NCI-H1092 treated with DMSO at 0.1 percent for 48 hours (cell line): ENCODE measurements around the gene PPP1R36.
"Not testable (repeated sequence)": the region's sequence is repeated elsewhere in the genome, so short reads cannot be mapped to it uniquely, and the experiment has no call there.

ENCODE experiments used
- DNase-seq: peaks from one replicate; lab custom pipeline; 2025; lab: John Stamatoyannopoulos, UW

Gene PPP1R36

DNA sequence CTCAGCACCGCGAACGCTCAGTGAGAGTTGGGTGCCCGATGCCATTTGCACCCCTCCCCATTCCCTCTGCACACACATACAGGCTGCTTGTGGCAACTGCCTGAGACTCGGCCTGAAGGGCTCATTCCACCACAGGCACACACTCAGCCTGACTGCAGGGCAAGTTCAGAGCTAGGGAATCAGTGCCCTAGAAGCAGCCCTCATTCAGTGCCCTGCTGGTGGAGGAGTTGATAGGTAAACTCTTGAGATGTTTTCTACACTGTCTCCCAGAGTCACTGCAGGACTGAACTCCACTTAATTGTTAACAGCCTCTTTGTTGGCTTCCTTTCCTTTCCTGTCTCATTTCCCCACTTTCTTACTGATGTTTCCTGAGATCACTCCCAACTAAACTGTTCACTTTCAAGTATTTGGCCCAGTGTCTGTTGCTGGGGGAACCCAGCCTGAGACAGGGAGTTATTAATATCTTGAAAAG, 16.9 kb downstream of the PPP1R36 start:
- DNase-seq, result no peak

DNA sequence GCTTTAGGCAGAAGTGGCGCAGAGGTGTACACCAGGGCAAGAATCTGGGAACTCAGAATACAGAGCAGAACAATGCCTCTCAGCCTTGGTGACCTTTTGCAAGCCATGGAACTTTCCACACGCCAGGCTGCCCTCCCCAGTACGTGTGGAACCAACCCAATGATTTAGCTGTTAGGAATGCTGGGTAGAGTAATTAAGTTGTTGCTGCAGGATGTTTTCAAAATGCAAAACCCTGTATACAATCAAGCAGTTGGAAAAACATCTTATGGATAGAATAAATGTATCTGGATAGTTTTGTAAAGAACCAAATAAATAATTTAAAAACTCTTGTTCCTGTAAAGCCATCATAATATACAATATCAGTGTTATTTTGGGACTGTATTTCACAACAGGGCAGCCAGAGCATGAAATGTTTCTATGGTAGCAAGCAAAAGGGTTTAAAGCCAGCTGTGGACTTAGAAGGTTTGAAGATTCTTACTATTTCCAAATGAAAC, 19.4 kb downstream of the PPP1R36 start:
- no peak for DNase-seq

DNA sequence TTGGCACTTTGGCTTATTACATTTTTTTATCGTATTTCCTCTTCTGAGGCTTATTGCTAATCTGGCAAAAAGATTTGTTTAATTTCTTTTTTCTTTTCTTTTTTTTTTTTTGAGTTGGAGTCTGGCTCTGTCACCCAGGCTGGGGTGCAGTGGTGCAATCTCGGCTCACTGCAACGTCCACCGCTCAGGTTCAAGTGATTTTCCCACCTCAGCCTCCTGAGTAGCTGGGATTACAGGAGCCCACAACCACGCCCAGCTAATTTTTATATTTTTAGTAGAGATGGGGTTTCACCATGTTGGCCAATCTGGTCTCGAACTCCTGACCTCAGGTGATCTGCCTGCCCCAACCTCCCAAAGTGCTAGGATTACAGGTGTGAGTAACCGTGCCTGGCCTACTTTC, 19.9 kb downstream of the PPP1R36 start:
- not testable (repeated sequence) for DNase-seq

DNA sequence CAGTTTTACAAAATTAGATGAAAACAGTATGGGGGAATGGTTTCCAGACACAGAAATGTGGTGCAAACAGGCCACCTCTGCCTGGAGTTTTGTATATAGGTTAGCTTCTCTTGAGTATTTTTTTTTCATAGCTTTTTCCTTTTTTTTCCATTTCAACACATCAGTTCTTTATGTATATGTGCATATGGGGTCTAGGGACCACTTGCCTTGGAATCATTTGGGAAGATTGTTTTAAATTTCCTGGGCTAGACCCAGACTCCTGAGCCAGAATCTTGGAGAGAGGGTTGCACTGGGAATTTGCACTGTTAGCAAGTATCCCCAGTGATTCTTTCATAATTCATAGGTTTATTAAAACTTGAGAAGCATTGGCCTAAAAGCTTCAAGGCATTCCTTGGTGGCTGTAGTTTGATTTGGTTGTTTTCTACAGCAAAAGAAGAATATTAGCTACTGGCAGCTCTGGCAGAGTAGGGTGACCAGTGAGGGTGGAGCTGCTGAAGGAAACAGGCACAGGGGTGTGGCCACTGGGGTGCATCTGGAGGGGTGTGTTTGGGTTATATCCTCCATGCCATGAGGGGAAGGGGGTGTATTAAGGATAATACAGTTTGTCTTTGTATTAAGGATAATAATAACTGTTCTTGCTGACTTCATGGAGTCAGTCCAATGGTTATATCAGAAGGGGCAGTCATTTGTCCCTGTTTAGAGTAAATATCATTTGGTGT, 22.8 kb downstream of the PPP1R36 start:
- no peak for DNase-seq

DNA sequence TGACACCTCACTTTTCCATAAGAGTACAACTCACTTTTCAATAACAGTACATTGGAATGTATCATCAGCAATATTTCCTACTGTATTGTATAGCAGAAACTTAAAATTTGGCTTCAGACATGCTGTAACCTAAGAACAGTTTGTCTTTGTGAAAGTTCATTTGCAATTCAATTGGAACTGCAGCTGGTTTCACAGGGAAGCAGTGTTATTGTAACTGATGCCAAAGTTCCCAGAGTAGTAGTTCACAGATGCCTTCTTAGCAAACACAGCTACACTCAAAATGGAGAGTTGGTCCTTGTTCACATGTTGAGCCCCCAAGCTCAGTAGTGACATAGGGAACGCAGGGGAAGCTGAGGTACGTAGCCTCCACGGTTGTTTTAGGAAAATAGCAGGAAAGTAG, 23.3 kb downstream of the PPP1R36 start:
- DNase-seq, result no peak

DNA sequence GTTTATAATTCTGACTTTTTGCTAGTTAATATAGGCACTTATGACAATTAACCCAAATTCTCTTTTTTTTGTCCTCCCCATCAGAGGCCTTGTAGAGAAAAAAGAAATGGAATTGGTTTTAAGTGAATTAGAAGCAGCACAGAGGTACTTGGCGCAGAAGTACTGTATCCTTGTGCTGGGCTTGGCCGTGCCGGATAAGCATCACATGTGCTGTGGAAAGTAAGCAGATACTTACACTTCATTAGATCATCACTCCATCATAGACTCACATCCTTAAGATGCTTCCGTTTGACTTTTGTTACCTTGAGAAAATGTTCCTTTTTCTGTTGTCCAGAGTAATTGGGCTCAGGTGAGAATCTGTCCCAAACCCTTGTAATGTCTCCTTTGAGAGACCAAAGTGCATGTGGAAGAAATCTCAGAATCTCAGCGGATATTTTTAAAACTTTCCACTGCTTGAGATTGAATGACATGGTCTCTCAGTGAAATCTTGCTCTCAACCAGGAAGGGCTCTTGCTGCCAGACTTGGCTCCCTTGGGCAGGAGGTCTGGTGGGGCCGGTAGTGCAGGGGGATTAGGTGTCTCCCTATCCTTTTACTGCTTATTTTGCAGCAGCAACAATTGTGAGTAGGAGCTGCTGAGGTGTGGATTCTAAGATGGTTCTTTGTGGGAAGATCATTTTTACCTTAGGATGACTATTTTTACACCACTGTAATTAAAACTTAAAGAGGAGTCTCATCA, 24.8 kb downstream of the PPP1R36 start:
- DNase-seq, result no peak

DNA sequence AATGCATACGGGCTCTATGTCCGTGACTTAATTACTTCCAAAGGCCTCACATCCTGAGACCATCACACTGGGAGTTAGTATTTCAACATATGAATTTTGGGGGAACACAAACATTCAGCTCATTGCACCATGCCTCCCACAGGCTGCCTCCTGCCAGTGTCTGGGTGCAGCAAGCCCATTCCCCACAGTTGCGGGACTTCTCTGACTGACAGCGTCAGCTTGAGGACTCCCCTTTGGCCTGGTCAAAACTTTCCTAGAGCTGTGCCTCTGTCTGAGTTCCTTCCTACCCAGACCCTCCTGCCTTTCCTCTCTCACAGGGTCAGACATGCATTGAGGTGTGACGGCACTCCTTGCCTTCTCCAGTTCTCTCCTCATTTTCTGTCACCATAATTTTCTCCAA, 27.4 kb downstream of the PPP1R36 start:
- no peak for DNase-seq

DNA sequence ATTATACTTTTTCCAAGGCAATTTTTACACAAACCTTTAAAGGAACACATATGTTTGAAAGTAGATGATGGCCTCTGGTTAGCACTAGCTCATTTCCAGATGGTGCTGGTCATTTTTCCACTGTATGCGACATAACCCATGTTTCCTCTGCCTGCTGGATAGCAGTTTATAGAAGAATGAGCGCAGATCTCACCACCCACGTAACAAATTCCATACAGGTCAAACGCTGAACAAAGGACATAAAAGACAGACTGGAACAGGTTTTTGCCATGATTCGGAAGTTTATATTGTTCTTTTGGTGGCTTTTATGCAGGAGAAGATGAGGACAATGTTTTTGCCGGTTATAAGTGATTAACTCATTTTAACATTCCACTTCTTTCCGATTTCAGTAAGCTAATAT, 30.7 kb downstream of the PPP1R36 start:
- DNase-seq, result no peak

DNA sequence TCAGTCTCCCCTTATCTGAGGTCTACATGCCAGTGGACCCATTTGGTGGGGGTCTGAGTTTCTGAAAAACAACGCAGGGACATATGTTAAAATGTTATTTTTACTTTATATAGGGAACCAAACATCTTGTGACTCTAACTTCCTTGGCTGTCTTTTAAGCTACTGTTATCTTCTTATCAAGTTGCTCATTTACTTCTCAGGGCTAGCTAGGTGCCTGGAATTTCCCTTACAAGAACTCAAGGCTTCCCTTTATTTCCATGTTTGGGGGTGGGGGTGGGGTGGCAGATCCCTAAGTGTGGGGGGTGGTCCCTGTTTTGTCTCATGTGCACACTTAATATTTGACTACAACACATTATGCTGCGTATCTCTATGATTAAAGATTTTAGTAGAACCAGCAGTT, 31.6 kb downstream of the PPP1R36 start:
- no peak for DNase-seq

DNA sequence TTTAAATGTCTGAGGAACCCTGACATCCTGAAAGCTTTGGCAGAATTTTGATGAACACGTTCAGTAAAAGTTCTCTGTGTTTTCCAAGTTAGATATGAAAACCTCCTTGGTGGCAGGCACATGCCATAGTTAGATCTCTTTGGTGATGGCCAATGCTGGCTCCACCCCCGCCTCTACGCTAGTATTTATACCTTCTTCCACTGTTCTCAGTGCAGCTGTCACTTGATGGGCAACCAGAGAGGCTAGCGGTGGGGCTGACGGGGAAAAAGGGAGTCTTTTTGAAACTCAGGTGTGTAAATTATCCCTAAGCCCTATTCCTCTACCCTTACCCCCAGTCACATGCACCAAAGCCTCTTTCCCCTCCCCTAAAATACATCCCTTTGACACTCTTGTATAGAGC, 32.1 kb downstream of the PPP1R36 start:
- no peak for DNase-seq

DNA sequence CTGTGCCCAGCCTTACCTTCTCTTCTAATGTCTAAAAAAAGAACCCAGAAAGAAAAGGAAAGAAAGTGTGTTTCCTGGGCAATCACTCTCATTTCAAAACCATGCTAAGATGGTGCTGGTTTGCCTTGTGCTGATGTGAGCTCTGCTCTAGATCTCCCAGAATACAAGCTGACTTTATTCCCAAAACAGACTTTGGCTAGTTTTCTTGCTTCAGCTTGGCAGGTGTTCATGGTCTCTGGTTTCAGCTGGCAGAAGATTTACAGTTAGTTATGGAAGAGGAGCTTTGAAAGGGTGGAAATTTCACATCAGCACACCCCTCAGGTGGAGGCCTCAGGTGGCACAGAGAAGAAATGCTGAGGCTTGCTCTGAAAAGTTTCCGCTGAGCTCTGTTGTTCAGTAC, 34.4 kb downstream of the PPP1R36 start:
- no peak for DNase-seq

DNA sequence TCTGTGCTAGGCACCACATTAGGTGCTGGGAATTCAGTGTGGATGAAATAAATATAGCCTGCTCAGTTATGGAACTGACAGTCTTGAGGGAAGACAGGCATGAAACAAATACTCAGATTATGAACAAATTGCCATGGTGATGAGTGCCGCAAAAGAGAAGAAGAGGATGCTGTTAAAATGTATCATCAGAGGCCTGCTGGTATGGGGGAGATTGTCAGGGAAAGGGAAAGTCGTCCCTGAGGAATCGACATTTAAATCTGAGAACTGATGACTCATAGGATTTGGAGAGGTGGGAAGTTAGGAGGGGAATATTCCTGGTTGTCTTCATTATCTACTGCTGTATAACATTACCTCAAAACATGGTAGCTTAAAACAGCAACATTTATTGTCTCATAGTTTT, 42.0 kb downstream of the PPP1R36 start:
- DNase-seq, result no peak

DNA sequence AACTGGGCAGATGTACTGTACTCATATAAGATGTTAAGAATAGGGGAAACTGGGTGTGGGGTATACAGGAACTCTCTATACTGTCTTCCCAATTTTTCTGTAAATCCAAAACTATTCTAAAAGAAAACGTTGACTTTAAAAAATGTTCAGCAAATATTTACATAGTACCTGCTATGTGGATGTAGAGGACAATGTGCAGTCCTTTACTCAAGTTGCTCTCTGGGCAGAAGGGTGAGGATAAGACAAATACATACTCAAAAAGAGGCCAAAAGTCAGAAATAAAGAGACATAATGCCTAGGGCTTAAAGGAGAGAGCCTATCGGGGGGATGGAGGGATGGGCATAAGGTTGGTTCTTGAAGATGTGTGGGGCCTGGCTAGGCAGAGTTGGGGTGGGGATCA, 44.7 kb downstream of the PPP1R36 start:
- no peak for DNase-seq

DNA sequence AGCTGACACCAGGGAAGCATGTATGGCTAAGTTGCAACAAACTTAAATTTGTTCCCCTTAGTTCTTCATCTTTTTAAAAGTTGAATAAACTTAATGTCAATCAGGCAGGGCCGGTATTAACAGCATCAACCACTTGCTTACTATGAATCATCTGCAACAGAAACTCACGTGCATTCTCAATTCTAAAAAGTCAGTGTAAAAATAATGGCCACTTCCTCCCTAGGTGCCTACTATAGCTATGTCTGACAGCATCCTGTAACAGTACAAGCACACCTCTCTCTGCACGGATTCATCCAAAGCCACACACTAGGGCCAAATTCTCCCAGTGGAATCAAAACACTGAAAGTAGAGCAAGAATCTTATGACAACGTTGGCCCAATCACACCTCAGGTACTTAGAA, 48.6 kb downstream of the PPP1R36 start:
- DNase-seq, result no peak

DNA sequence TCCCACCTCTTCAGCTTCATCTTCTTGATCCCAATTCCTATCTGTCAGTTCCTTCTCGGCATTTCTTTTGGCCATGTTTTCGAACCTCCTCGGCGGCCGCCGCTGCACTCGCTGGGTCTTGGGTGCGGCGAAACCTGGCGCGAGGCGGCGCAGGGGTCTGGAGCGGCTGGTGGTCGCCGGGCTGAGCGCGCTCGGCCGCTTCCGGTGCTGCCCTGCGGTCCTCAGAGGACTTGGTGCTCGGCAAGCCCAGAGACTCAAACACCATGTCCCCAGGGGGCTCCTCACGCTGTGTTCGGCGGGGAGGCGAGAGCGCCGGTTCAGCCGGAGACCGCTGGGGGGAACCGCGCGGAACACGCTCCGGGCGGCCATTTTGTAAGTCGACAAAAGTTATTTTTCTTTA, 51.8 kb downstream of the PPP1R36 start:
- no peak for DNase-seq

DNA sequence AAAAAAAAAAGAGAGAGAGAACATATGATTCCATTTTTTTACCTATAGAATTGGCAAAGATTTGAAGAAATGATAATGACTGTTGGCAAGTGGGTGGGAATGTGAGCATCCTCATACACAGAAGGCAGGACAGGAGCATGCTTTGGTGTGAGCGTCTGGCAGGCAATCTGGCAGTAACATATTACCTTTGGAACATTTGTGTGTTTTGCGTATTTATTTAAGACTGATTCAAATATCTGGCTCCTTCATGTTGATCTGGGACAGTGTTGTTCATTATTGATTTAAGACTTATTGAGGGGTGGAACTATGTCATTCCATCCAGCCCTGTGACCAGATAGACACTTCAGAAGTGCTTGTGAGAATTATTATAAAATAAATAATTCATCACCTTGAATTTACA, 53.1 kb downstream of the PPP1R36 start:
- DNase-seq, result no peak

DNA sequence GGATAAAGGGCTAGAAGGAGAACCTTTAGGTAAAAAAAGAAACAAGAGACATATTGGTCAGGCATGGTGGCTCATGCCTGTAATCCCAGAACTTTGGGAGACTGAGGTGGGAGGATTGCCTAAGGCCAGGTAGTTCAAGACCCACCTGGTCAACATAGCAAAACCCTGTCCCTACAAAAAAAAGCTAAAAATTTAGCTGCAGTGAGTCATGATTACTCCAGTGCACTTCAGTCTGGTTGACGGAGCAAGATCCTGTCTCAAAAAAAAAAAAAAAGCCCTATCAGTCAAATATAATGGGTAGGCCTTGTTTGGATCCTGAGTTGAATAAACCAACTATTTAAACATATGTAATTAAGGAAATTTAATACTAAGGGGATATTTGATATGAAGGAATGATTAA, 54.2 kb downstream of the PPP1R36 start:
- DNase-seq, result no peak

DNA sequence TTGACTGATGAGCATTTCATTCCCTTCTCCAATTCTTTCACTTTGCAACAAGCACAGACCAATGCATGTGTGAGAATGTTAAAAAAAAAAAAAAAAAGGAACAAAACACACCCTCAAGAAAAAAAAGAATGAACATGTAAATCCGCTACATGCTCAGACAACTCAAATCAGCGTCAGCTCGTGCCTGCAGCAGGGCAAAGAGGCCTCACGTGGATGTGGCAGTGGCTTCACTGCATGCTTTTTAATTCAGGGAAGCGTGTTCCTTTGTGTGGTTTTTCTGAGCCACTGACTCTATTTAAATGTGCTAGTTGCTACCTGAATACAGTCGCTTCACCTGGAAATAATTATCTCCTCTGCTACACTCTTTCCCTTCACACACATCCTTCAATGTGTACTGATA, 55.1 kb downstream of the PPP1R36 start:
- no peak for DNase-seq

DNA sequence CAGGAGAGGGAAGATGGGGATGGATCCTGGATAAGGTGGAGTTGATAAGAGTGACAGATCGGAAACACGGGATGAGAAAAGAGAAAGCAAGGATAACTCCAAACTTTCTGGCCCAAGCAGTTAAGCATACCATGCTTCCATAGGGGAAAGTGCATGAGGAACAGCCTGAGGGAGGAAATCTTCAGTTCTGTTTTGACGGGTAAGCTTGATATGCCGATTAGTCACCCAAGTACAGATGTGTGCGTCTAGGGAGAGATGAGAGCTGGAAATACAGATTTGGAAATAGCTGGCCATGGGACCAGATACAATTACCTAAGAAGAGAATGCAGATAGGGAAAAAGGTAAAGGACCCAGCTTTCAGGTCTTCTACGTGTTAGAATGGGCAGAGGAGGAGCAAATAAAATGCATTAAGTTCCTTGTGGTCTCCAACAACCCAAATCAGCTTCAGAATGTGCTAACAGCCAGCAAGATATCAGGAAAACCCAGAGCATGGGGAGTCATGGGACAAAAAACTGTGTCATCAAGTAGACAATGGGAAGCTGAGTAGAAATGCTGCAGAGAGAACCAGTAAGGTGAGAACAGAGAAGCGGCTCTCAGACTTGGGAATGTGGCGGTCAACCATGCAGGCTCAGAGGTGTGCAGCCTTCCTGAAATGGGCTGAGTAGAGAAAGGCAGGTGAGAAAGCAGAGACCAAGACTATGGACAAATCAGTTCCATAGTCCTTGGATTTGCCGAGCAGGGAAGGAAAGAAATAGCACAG, 56.3 kb downstream of the PPP1R36 start:
- DNase-seq, result no peak

DNA sequence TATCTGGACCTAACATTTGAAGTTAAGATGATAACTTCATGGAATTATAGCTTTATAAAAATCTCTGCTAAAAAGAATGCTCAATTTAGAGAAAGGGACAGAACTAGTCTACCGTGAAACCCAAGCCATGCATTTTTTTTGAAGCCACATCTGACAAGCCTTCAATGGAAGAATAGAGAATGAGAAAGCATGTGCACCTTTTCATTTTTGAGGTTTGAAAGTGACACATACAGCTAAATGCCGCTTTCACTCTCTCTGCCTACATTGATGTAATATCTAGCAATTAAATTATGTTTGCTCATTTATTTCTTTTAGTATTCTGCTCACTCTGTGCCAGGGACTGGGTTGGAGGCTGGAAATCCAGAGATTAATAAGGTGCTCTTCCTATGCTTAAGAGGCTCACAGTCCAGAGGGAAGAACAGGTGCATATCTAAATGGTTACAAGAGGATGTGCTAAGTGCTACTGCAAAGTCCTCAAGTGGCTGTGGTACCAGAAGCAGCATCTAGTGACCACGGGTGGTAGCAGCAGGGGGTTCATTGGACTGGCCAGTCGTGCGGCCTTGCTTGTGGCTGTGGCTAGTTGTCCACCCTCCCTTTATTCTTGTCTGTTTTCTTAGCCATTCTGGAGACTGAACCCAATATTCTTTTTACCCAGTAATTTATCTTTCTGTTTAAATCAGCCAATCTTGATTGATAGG, 60.4 kb downstream of the PPP1R36 start:
- peak; percentile 84 for DNase-seq

DNA sequence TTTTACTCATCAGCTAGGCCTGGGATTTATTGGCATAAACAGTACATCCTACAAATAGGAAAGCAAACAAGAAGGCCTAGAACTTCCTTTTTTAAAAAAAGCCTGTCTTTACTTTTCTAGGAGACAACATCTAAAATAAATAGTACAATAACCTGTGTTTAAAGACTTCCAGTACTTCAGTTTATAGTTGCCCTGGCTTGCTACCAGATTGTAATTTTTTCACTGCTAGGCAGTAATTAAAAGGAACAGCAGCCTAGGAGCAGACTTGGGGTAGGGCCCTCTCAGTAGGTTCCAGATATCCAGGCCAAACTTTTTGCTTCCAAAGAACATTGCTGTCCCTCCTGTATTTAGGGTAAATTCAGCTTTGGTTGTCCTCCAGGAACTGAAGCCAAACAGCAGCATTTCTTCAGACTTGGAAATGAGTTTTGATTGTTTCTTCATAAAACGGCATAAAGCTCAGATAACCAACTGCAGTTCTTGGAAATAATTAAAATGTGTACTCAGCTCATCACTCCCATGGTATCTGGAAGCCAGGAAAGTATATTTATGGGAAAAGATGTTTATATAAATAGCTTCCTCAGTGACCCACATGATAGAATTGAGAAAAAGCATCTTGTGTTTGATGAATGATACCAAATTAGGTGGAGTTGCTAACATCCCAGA, 61.7 kb downstream of the PPP1R36 start:
- DNase-seq, result peak; percentile 23

DNA sequence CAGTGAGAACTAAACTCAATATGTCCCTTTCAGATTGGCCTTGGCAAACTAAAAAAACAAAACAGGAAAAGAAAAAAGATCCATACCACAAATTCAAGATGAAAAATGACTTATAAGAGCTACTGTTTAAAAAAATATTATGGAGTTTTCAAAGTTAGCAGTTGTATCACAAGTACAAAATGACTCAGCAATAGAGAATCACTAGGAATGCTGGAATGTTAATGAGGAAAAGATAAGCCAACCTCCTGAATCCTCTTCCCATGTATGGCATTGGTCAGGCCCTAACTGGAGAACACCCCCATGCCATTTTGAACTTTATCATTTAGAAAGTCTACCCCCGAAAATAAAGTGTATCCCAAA, 62.2 kb downstream of the PPP1R36 start:
- no peak for DNase-seq
